Progenitor cell of endocrine pancreas (in vitro differentiated cells): ENCODE results near the gene SNUPN. TPM values are rescaled to one million over a fixed set of nuclear protein-coding genes. Genes with fewer than 3 reads are reported as not detected.

Experiments
- DNase-seq: peaks from one replicate; pipeline ENCODE4 v3.0.0; 2021; ENCODE audit warnings: low spot score; ENCODE audit not compliant: unreplicated experiment
- H3K27ac Mint-ChIP-seq: 2 replicates; pipeline ENCODE4 v1.8.0; 2021; ENCODE audit warnings: mild to moderate bottlenecking, moderate library complexity, mixed read lengths
- H3K27me3 Mint-ChIP-seq: 2 replicates; pipeline ENCODE4 v1.8.0; 2021; ENCODE audit warnings: mixed read lengths
- H3K36me3 Mint-ChIP-seq: 2 replicates; pipeline ENCODE4 v1.8.0; 2022; ENCODE audit warnings: mixed read lengths; ENCODE audit not compliant: insufficient read depth
- H3K4me1 Mint-ChIP-seq: 2 replicates; pipeline ENCODE4 v1.8.0; 2021; ENCODE audit warnings: low read depth, mixed read lengths
- H3K4me3 Mint-ChIP-seq: 2 replicates; pipeline ENCODE4 v1.8.0; 2021; ENCODE audit warnings: low read depth, mild to moderate bottlenecking, moderate library complexity, mixed read lengths
- H3K9me3 Mint-ChIP-seq: 2 replicates; pipeline ENCODE4 v1.8.0; 2021; ENCODE audit warnings: low read depth, mixed read lengths
- total RNA-seq: library from RNA; stranded (reverse); gene quantifications from 2 replicates; pipeline ENCODE4 v1.2.1, GENCODE V29; 2021
- TF ChIP-seq, protein P1 (sequence below): fragments of 200-600 bp; sonication (generic); IDR thresholded peaks from one replicate; pipeline ENCODE4 v1.5.0; 2021; ENCODE audit warnings: antibody characterized with exemption, mild to moderate bottlenecking; ENCODE audit not compliant: unreplicated experiment

The SNUPN gene
- total RNA-seq, 1 donor from 2014 or later = 21.1 TPM

DNA sequence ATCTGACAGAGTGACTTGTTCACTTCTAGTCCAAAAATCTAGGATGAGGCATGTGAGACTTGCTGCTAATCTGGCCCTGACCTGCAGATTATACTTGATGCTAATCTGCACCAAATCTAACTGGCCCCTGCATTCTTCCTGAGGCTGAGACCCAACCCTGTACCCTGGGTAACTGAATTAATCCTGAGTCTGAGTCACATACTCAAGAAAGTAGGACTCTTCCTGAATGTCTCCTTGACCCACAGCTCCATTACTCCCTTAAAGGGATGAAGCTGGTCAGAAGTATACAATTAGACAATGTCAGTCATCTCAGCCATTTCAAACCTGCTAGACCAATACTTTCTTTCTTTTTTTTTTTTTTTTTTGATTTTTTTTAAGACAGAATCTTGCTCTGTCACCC, 71.9 kb downstream of the SNUPN start:
- no peaks in the 10 kb centered on the region for H3K9me3 Mint-ChIP-seq
- TF ChIP-seq, protein P1, sequence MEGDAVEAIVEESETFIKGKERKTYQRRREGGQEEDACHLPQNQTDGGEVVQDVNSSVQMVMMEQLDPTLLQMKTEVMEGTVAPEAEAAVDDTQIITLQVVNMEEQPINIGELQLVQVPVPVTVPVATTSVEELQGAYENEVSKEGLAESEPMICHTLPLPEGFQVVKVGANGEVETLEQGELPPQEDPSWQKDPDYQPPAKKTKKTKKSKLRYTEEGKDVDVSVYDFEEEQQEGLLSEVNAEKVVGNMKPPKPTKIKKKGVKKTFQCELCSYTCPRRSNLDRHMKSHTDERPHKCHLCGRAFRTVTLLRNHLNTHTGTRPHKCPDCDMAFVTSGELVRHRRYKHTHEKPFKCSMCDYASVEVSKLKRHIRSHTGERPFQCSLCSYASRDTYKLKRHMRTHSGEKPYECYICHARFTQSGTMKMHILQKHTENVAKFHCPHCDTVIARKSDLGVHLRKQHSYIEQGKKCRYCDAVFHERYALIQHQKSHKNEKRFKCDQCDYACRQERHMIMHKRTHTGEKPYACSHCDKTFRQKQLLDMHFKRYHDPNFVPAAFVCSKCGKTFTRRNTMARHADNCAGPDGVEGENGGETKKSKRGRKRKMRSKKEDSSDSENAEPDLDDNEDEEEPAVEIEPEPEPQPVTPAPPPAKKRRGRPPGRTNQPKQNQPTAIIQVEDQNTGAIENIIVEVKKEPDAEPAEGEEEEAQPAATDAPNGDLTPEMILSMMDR = no peak
- peaks cover 3% of the 10 kb centered on the region for H3K36me3 Mint-ChIP-seq
- H3K4me3 Mint-ChIP-seq = no peak overlapping the region
- DNase-seq = no peak
- peaks cover 4% of the 10 kb centered on the region for H3K4me1 Mint-ChIP-seq
- H3K27me3 Mint-ChIP-seq = no peaks in the 10 kb centered on the region
- no peak overlapping the region for H3K27ac Mint-ChIP-seq

DNA sequence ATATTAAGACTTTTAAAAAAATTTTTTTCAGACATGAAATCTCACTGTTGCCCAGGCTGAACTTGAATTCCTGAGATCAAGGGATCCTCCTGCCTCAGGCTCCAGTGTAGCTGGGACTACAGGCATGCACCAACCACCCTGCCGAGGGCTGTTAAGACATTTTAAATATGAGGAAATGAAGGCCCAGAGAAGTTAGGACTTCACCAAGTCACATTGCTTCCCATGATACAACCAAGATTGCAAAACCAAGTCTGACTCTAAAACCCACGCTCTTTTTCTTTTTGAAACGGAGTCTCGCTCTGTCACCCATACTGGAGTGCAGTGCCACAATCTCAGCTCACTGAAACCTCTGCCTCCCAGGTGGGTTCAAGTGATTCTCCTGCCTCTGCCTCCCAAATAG, 74.4 kb downstream of the SNUPN start:
- TF ChIP-seq, protein P1 = no peak
- Mint-ChIP-seq H3K27ac (no peak overlapping the region), H3K9me3 (no peaks in the 10 kb centered on the region), H3K27me3 (no peaks in the 10 kb centered on the region), H3K4me3 (no peak overlapping the region), H3K4me1 (peaks cover 4% of the 10 kb centered on the region), H3K36me3 (no peaks in the 10 kb centered on the region)
- DNase-seq = no peak

Other genes starting within 250 kb of the SNUPN start
- gene SIN3A, start 174.0 kb downstream of the SNUPN start, total RNA-seq = 91.8 and 96.4 TPM in 2 replicates
- 35.2 and 37.1 TPM in 2 replicates for gene PTPN9, start 46.4 kb downstream of the SNUPN start, total RNA-seq
- gene IMP3, start 14.5 kb upstream of the SNUPN start, total RNA-seq = 53.7 and 54.0 TPM in 2 replicates
- gene SNX33, start 22.2 kb upstream of the SNUPN start, total RNA-seq = 24.5 and 29.3 TPM in 2 replicates
- 0.41 and 0.51 TPM in 2 replicates for gene CSPG4, start 87.1 kb upstream of the SNUPN start, total RNA-seq
- 40.9 and 41.2 TPM in 2 replicates for gene UBE2Q2, start 217.7 kb upstream of the SNUPN start, total RNA-seq